ENCODE results near the gene CAB39L.

GRCh38 chr13:49262634-49263033 lies 181.2 kb downstream of the CAB39L start:
- TF ChIP-seq CTCF (conservative IDR thresholded peaks at IDR 0.05; ENCODE audit: low read depth, low read length) (no peak), POLR2A (IDR thresholded peaks at IDR 0.05; ENCODE audit: low read depth, low read length) (no peak), USF2 (IDR thresholded peaks at IDR 0.05; ENCODE audit: low read depth, low read length) (no peak), CHD1 (IDR thresholded peaks at IDR 0.05; ENCODE audit: low read depth, low read length) (no peak), MXI1 (IDR thresholded peaks at IDR 0.05; ENCODE audit: borderline replicate concordance, low read depth, low read length) (no peak), SMC3 (IDR thresholded peaks at IDR 0.05; ENCODE audit: low read depth, low read length) (no peak)
